GM18868 (cell line): ENCODE data around the gene PNMA6F.
"Not testable (repeated sequence)": the region's sequence is repeated elsewhere in the genome, so short reads cannot be mapped to it uniquely, and the experiment has no call there.

ENCODE experiments used
- ATAC-seq: cut with Tn5 transposase; IDR thresholded peaks from one replicate; pipeline ENCODE4 v1.9.1; 2021; ENCODE audit warnings: mild to moderate bottlenecking, moderate library complexity; ENCODE audit not compliant: unreplicated experiment

The PNMA6F gene

GRCh38 chrX:153304988-153305736 lies 16.4 kb downstream of the PNMA6F start:
- no peak for ATAC-seq

DNA sequence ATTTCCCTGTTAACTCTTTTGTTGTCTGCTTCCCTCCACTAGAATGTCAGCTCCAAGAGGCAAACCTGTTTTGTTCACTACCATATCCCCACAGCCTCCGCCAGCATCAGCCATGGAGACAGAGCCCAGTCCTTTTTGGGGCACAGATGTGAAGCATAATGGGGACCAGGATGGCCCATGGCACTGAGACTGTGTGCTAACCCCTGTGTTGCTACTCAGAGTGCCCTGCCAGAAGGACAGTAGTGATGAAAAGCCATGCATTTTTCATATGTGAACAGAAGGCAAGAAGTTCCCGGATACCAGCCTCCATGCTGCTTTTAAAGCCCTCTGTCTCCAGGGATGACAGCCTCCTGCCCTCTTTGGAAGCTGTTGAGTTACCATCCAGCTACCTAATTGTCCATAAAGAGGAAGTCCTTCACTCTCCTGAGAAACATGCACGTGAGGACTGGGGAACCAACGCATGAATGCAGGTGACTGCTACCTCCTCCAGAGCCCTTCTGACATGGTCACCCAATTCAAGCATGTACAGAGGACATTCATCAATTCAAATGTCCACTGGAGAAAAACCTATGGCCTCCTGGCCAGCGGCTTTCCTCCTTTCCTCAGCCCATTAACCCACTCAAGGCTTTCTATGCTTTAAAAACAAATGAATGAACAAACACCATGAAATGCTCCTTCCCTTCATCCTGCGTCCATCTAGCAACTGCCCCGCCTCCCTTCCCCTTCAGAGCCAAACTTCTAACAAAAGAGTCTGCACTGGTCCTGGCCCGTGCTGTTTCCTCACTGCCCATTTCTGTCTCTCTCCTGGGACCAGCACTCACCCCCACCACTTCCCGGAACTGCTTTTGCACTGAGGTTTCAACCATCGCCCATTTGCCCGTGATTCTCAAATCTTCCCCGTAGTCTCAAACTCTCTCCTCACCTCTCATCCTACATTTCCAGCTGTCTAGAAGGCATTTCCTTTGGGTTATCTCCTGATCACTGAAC lies 18.0 kb downstream of the PNMA6F start:
- ATAC-seq = no peak

- ATAC-seq = no peak
These were observed 18.8 kb downstream of the PNMA6F start for GRCh38 chrX:153302796-153303195.

GRCh38 chrX:153301746-153302145 lies 19.8 kb downstream of the PNMA6F start:
- ATAC-seq = no peak

GRCh38 chrX:153299855-153300254 lies 21.7 kb downstream of the PNMA6F start:
- ATAC-seq = no peak

- ATAC-seq = no peak
These were observed 24.2 kb downstream of the PNMA6F start for GRCh38 chrX:153297376-153297775.

DNA sequence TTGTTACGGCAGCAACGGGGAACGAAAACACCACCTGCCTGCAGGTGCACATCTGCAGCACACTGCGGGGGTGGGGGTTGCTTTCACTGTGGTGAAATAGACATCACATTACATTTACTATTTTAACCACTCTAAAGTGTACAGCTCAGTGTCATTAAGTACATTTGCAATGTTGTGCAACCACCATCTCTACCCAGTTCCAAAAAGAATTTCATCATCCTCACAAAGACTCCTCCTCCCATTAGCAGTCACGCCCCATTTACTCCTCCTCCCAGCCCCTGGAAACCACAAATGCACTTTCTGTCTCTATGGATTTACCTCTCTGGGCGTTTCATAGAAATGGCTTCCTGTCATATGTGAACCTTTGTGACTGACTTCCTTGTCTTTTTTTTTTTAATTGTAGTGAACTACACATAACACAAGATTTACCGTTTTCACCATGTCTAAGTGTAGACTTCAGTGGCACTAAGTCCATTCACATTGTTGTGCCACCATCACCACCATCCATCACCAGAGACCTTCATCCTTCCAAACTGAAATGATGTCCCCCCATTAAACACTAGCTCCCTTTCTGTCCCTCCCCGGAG lies 28.0 kb downstream of the PNMA6F start:
- ATAC-seq = not testable (repeated sequence)

- not testable (repeated sequence) for ATAC-seq
These were observed 32.8 kb downstream of the PNMA6F start for GRCh38 chrX:153288807-153289206.

DNA sequence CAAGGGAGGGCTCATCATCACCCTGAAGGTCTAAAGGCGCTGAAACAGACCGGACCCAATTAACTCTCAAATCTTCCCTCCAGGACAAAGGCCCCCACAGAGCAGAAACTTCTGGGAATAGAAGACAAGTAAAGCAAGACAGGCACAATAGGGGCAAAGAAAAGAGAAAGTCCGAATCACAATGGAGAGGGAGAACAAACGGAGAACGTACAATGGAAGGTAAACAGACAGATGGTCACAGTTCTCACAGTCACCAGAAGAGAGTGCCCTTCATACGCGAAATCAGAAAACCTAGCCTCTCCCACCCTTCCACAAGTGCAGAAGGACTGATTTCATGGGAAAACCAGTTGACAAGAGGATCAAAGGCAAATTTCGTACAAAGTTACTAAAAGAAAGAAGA lies 35.9 kb downstream of the PNMA6F start:
- not testable (repeated sequence) for ATAC-seq

DNA sequence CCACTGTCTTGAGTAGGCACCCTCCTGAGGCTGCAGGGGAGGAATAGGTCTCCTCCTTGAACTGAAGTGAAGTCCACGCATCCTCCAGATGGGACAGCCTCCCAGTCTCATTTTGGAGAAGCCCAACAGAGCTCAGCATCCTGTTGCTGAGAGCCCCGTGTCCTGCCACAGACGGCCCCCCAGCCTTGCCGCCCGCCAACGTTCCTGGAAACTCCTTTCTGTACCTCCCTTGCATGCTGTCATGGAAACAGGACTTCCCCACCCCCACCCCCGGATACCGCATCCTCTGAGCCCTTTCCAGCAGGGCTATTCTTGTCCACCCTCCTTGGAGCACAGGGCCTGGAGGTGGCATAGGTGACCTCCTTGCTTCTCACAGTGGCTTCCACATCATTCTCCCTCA lies 37.6 kb downstream of the PNMA6F start:
- not testable (repeated sequence) for ATAC-seq

DNA sequence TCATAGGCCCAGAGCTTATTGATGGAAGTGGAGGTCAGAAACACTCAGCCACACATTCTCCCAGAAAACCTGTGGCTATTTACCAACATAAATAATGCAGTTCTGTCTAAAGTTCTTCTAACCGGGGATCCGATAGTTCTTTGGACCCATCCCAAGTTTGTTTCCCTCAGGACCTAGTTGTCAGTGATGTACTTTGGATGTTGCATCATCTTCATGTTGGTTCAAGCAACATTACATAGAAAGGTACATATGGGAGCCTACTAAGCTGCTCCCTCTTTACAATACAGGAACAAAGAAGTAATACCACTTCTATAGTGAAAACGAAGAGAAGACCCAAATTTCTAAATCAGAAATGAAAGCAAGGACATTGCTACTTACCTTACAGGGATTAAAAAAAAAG lies 39.8 kb downstream of the PNMA6F start:
- not testable (repeated sequence) for ATAC-seq

DNA sequence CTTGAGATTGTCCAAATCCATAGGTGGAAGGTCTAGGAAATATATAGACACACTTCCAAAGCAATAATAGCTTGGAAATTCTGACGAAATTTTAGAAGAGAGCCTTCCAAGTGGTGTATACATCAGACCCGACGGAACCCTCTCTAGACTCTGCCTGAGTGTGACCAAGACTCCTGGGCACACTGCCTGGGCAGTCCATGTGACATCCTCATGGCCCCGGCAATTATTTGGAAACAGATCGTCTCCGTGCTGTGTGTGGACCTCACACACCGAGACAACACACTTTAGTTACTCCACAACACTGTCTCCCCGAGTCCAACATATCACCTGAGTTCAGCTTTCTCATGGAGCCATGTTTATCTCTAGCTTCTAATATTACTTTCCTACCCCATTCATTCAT lies 42.3 kb downstream of the PNMA6F start:
- not testable (repeated sequence) for ATAC-seq

GRCh38 chrX:153276049-153276448 lies 45.5 kb downstream of the PNMA6F start:
- ATAC-seq = not testable (repeated sequence)

DNA sequence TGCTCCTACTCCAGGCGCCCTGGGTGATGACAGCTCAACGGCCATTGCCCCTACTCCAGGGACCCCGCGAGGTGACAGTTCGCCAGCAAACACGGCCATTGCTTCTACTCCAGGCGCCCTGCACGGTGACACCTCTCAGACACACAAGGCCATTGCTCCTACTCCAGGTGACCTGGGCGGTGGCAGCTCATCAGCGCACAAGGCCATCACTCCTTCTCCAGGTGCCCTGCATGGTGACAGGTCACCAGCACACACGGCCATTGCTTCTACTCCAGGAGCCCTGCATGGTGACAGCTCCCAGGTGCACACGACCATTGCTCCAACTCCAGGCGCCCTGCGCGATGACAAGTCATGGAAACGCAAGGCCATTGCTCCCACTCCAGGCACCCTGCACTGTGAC lies 46.1 kb downstream of the PNMA6F start:
- ATAC-seq = not testable (repeated sequence)

DNA sequence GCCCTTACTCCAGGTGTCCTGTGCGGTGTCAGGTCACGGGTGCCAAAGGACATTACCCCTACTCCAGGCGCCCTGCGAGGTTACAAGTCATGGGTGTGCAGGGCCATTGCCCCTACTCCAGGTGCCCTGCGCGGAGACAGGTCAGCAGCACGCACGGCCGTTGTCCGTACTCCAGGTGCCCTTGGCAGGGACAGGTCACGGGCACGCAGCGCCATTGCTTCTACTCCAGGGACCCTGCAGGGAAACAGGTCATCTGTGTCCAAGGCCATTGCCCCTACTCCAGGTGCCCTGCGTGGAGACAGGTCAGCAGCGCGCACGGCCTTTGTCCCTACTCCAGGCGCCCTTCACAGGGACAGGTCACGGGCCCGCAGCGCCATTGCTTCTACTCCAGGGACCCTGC lies 49.0 kb downstream of the PNMA6F start:
- ATAC-seq = not testable (repeated sequence)

- not testable (repeated sequence) for ATAC-seq
These were observed 49.5 kb downstream of the PNMA6F start for GRCh38 chrX:153272070-153272469.
